Measurements from ENCODE around the gene VARS2. TPM values are rescaled to one million over a fixed set of nuclear protein-coding genes. Genes with fewer than 3 reads are reported as not detected.

The VARS2 gene
- total RNA-seq, 1 donor from 2014 or later, result 20.0 TPM

DNA sequence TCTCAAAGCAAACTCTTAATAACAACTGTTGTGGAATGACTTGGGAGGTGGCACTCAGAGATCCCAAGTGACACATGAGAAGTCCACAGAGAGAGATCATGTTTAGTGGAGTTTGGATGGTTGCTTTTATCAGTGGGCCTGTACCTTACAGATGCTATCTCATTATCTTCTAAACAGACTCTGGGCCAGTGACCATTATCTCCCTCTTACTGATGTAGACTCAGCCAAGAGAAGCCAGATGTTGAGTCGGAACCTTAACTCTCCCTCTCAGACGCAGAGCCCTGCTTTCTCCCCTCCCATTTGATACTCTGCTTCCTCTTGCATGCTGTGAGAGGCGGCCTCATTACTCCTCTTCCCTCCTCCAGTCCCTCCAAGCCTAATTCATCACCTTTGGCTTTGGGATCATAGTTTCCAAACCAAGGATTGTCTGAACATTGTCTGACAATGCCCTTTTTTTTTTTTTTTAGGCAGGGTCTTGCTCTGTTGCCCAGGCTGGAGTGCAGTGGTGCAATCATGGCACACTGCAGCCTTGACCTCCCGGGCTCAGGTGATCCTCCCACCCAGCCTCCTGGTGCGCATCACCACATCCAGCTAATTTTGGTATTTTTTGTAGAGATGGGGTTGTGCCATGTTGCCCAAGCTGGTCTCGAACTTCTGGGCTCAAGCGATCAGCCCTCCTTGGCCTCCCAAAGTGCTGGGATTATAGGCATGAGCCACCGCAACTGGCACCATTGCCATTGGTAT, 34.2 kb upstream of the VARS2 start:
- peaks cover 3% of the 10 kb centered on the region for H3K27me3 Mint-ChIP-seq (ENCODE audit: unreplicated experiment)
- H3K4me1 Mint-ChIP-seq (ENCODE audit: unreplicated experiment), result peaks cover 15% of the 10 kb centered on the region
- H3K9me3 Mint-ChIP-seq (ENCODE audit: unreplicated experiment), result no peaks in the 10 kb centered on the region
- DNase-seq (ENCODE audit: low spot score), result no peak
- H3K27ac Mint-ChIP-seq (ENCODE audit: unreplicated experiment), result no peak overlapping the region
- H3K36me3 Mint-ChIP-seq (ENCODE audit: low read depth, unreplicated experiment), result no peaks in the 10 kb centered on the region
- no peak overlapping the region for H3K4me3 Mint-ChIP-seq (ENCODE audit: unreplicated experiment)
- TF ChIP-seq, protein P1, sequence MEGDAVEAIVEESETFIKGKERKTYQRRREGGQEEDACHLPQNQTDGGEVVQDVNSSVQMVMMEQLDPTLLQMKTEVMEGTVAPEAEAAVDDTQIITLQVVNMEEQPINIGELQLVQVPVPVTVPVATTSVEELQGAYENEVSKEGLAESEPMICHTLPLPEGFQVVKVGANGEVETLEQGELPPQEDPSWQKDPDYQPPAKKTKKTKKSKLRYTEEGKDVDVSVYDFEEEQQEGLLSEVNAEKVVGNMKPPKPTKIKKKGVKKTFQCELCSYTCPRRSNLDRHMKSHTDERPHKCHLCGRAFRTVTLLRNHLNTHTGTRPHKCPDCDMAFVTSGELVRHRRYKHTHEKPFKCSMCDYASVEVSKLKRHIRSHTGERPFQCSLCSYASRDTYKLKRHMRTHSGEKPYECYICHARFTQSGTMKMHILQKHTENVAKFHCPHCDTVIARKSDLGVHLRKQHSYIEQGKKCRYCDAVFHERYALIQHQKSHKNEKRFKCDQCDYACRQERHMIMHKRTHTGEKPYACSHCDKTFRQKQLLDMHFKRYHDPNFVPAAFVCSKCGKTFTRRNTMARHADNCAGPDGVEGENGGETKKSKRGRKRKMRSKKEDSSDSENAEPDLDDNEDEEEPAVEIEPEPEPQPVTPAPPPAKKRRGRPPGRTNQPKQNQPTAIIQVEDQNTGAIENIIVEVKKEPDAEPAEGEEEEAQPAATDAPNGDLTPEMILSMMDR (IDR thresholded peaks at IDR 0.05; ENCODE audit: unreplicated experiment), result no peak

DNA sequence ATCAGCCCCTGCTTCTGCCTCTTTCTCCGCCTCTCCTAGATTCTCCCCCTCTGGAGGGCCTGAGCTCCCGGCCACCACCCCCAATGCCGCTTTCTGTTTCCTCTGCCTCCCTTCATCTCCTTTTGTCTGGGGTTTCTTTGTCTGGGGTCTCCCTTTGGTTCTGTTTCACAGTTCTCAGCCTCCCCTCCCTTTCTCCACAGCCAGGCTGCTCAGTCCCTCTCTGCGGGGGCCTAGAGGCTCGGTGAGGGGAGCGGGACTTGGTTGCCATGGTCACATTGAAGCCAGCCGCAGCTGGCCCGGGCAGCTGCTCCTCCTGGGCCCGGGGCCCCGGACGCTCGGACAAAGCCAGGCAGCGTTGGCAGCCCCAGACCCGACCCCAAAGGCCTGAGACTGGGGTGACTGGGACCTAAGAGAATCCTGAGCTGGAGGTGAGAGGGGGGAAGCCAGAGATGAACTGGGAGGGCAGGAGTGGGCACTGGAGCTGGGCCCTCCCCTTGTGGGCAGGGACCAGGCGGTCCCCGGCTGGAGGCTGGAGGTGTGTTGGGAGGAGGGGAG, 33.3 kb upstream of the VARS2 start:
- Mint-ChIP-seq H3K27me3 (ENCODE audit: unreplicated experiment) (peaks cover 6% of the 10 kb centered on the region), H3K36me3 (ENCODE audit: low read depth, unreplicated experiment) (no peaks in the 10 kb centered on the region), H3K4me3 (ENCODE audit: unreplicated experiment) (no peak overlapping the region), H3K9me3 (ENCODE audit: unreplicated experiment) (no peaks in the 10 kb centered on the region), H3K4me1 (ENCODE audit: unreplicated experiment) (peaks cover 20% of the 10 kb centered on the region), H3K27ac (ENCODE audit: unreplicated experiment) (no peak overlapping the region)
- DNase-seq (ENCODE audit: low spot score), result no peak
- TF ChIP-seq, protein P1 (IDR thresholded peaks at IDR 0.05; ENCODE audit: unreplicated experiment), result no peak

DNA sequence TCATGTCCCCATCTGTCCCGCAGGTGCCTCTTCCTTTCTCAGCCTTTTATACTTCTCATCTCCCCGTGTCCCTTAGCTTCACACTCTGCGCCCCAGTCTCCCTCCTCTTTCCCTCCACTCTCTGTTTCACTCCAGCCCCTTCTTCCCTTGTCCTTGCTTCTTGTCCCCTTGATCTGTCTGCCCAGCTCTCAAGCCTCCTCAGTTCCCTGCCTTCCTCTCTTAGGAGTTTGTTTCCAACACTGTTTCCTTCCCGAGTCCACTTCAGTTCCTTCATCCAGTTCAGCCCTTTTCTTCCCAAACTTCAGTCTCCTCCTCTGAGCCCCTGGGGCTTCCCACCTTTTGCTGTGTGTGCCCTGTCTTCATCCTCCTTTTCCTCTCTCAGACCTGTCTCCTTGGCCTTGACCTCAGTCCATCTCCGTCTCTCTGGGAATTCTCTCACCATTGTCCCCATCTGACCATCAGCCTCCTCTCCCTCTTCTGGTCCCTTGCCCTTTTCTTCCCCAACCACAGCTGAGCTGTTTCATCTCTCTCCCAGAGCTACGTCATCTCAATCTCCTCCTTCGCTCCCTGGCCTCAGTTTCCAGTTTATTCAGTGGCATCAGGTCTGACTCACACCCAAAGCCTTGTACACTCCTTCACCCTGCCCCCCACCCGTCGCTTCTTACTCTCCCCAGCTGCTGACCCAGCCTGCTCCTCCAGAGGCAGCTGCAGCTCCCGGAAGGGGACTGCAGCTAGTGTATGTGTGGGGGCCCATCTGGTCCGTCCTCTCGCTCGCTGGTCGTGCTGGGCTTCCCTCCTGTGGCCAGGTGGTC, 32.4 kb upstream of the VARS2 start:
- no peaks in the 10 kb centered on the region for H3K36me3 Mint-ChIP-seq (ENCODE audit: low read depth, unreplicated experiment)
- H3K27me3 Mint-ChIP-seq (ENCODE audit: unreplicated experiment), result peaks cover 6% of the 10 kb centered on the region
- H3K4me1 Mint-ChIP-seq (ENCODE audit: unreplicated experiment), result peaks cover 27% of the 10 kb centered on the region
- no peak for DNase-seq (ENCODE audit: low spot score)
- TF ChIP-seq, protein P1 (IDR thresholded peaks at IDR 0.05; ENCODE audit: unreplicated experiment), result no peak
- peak overlapping the region; percentile 28 for H3K4me3 Mint-ChIP-seq (ENCODE audit: unreplicated experiment)
- H3K27ac Mint-ChIP-seq (ENCODE audit: unreplicated experiment), result peak overlapping the region; percentile 40
- no peaks in the 10 kb centered on the region for H3K9me3 Mint-ChIP-seq (ENCODE audit: unreplicated experiment)

DNA sequence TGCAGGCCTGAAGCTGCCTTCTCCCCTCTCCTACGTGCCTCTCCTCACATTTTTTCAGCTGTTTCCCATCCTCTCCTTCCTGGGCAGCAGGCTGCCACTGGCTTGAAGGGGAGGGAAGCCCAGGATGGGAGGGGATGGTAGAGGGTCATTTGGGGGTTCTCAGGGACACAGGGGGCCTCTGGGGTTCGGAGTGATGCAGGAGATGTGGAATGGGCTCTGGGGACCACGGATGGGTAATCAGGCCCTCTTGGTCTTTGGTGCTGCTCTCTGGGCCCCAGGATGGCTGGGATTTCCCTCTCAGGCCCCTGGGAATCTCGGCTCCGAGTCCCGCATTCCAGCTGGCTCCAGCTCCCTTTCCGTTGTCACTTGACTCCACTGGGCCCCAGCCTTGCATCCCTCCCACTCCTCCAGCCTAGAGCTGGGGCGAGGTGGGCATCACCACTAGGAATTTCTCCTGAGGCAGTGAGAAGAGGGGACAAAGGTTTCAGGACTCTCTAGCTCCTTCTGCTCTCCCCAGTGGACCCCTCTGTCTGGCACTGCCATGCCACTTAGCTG, 31.8 kb upstream of the VARS2 start:
- H3K27me3 Mint-ChIP-seq (ENCODE audit: unreplicated experiment), result peaks cover 6% of the 10 kb centered on the region
- H3K9me3 Mint-ChIP-seq (ENCODE audit: unreplicated experiment), result no peaks in the 10 kb centered on the region
- H3K4me3 Mint-ChIP-seq (ENCODE audit: unreplicated experiment), result no peak overlapping the region
- no peak for DNase-seq (ENCODE audit: low spot score)
- H3K27ac Mint-ChIP-seq (ENCODE audit: unreplicated experiment), result no peak overlapping the region
- peaks cover 29% of the 10 kb centered on the region for H3K4me1 Mint-ChIP-seq (ENCODE audit: unreplicated experiment)
- H3K36me3 Mint-ChIP-seq (ENCODE audit: low read depth, unreplicated experiment), result no peaks in the 10 kb centered on the region
- TF ChIP-seq, protein P1 (IDR thresholded peaks at IDR 0.05; ENCODE audit: unreplicated experiment), result no peak
